ENCODE data around the gene FASTK.
A peak's percentile ranks its signal among the peaks of the same experiment; 100 is the strongest.

FASTK gene

DNA sequence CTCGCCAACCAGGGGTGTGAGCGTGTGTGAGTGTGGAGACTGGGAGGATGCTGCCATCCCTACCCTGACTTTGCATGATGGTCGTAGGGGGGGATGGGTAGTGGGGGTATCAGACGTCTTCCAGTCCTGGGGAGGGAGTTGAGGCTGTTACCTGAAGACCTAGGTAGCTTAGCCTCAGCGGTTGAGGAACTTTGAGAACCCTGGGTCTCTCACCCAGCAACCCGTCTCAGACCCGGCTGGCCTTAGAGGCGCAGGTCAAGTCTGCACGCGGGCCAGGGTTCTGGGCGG, 18.6 kb downstream of the FASTK start:
- DNase-seq = no peak

DNA sequence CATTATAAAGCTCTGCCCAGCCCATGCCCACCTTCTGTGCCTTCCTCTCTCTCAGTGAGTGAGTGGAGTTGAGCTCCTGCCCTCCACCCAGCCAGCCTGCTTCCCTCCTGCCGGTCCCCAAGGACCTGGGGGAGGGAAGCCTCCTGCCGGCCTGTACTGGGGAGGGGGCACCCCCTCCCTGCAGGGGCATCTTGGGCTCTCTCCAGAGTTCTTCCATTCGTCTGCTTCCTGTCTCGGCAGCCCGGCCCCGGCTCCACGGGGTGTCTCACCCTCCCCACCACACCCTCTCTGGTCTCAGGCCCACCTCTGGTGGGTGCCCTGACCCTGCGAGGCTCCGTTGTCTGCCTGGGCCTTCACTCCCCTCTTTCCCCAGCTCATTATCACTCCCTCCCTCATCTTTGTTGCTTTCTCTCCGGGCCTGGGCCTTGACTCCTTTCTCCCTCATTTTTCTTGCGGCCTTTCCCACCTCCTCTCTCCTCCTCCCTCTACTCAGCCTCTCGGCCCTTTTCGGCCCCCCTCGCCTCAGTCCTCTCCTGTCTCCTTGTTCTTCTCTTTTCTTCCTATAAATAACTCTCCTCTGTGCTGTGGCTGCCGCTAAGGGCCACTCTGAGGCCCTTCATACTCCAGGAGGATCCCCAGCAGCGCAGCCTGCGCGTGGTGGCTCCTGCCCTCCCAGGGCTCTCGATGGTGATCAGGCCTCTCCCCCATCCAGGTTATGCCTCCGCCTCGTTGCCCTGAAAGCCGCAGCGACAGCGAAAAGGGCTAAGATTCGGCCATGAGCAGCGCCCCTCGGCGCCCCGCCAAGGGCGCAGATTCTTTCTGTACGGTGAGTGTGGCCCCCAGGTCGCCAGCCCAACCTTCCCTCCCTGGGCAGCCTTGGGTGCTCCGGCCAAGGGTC, 19.1 kb downstream of the FASTK start:
- DNase-seq = no peak

DNA sequence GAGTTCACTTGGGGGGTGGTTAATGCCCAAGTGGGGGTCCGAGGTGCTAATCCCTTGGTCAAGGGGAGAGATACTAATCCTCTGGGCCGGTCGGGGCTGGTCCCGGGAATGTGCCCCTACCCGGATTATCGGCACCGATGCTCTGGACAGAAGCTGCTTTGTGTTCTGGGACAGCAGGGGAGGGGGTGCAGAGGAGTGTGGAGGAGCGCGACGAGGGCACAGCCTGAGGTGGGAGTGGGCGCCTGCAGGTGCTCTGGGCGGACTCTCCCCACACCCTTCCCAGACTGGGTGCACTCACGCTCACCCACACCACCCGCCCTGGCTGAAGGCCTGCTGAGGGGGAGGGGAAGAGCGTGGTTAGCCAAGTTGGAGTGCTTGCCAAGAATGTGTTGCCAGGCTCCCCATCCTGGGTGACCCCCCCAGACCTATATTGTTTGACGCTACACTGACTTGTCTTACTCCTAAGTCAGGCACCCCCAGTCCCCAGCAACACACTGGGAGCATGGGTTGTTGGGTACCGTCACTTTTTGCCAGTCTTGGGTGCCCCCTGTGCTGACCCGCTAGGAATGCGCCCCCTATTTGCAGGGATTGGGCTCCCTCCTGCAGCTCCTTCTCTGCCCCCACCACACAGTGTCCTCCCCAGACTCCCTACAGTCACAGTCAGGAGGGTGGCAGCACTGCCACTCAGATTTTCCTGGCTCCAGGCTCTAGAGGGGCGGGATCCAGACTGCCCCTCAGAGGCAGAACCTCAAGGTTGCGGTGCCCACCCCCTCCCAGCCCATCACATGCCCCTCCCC, 20.0 kb downstream of the FASTK start:
- no peak for DNase-seq

DNA sequence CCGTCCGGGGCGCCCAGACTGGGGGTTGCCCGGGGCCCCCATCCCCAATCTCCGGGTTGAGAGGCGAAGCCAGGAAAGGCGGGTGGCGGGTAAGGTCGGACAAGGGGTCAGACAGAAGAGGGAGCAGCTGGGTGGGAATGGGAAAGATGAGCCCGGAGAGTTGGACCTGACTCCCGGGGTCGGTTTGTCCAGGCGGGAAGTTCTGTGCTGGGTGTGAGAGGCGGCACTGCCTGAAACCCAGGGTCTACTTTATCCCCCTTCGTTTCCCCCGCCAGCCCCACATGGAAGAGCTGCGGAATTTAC, 20.5 kb downstream of the FASTK start:
- DNase-seq = no peak

DNA sequence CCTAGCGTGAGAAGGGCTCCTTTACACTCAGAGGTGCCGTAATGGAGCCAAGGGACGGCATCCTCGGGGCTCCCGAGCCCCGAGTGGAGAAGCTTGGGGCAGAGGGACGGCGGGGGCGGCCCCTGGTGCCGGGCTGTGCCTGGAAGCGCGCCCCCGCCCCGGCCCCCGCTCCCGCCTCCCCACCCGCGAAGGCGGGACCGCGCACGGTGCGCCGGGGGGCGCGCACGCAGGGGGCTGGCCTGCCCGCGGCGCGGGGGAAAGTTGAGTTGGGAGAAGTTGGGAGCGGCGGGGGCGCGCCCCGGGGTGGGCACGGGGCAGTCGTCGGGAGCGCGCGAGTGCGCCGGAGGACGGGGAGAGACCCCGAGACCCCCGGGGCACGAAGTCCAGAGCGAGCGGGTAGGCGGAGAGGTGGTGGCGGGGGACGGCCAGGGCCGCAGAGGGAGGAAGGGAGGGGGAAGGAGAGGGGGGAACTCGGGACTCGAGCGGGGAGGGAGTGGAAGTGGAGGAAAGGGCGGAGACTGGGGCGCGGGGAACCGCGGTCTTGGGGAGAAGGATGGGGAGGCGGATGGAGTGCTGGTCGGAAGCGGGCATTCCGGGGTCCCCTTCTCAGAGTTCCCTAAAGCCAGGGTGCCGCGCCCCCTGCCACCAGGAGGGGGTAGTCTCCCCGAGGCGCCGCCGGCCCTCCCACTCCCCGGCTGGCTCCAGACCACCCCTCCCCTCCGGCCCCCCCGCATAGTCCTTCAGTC, 21.1 kb downstream of the FASTK start, which contains the start of gene SLC4A2:
SLC4A2 (plus strand) TSS at position 223 of the 746 bp plus-strand sequence. CDS start 2,399 bp downstream, outside the sequence.
- peak; percentile 43 for DNase-seq

DNA sequence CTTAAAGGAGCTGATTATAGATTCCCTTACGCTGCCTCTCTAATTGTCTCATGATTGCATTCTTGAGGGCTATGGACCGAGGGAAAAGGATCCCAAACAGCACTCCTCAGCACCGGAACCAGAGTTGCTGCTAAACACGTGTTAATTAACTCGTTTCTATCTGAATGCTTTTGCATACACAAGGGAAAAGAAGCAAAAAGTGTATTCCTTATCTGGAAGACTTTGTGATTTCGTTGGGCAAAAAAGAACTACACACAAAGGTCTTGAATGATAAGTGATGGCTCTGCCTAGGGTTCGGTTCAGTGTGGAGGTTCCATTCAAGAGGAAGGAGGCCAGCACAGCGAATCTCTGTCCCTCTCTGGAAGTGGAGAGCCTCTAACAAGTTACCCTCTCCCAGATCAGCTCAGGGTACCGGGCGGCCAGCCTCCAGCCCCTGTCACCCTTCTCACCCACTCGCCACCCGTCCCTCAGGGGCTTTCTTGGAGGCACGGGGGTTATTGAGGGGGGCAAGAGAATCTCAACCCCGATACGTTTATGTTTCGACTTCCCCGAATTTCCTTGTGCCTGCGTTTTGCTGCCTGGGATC, 21.7 kb downstream of the FASTK start:
- DNase-seq = no peak

DNA sequence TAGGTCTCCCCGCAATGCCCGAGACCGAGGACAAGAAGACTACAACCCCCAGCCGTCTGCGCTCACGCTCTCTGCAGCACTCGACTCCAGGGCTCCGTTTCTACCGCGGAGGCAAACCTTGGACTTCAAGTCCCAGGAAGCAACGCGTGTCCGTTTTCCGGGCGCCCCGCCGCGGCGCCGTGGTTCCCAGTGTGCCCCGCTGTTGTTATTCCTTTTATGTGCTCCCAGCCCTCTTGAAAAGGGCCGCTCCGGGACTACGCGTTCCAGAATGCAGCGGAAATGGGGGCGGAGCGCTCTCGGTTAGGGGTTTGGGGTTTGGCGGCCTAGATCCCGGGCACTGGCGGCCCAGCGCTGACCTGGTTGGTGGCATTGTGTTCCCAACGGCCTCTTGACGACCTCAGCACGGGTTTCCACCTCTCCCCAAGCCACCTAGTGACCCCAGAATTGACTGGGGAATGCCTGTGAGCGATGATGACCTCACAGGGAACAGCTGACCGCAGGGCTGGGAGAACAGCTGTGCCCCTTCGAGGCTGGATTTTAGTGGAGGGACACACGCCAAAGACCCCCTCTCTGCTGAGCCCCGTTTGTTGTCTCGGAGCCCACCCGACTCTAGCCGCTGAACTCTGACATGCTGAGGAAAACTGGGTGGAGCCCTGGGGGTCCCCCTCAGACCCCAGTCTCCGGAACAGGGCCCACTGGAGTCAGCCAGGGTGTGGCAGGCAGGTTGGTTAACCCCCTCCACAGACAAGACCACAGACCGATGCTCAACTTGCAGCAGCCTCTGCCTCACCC, 22.4 kb downstream of the FASTK start:
- peak; percentile 92 for DNase-seq

DNA sequence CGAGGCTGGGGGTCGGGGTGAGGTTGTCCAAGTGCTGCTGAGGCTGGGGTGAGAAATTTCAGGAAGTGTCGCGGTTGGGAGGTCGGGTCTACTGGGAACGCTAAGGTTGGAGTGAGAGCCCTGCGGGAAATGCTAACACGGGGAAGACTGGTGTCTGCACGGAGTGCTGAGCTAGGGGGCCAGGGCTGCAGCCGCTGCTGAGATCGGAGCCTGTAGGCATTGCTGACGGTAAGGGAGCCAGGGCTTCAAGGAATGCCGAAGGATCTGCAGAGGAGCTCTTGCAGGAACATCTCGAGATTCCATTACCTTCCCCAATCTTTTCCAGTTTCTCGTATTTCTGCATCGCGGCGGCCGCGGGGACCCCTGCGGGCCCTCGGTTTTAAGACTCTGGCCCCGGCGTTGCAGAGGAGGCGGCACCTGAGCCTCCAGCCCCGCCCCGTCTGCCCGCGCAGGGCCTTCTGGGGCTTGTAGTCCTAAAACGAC, 23.1 kb downstream of the FASTK start, which contains the start of gene CDK5:
CDK5 (minus strand) TSS at position 392 of the 483 bp plus-strand sequence; CDS start at position 343, 49 bp downstream.
- DNase-seq = no peak

DNA sequence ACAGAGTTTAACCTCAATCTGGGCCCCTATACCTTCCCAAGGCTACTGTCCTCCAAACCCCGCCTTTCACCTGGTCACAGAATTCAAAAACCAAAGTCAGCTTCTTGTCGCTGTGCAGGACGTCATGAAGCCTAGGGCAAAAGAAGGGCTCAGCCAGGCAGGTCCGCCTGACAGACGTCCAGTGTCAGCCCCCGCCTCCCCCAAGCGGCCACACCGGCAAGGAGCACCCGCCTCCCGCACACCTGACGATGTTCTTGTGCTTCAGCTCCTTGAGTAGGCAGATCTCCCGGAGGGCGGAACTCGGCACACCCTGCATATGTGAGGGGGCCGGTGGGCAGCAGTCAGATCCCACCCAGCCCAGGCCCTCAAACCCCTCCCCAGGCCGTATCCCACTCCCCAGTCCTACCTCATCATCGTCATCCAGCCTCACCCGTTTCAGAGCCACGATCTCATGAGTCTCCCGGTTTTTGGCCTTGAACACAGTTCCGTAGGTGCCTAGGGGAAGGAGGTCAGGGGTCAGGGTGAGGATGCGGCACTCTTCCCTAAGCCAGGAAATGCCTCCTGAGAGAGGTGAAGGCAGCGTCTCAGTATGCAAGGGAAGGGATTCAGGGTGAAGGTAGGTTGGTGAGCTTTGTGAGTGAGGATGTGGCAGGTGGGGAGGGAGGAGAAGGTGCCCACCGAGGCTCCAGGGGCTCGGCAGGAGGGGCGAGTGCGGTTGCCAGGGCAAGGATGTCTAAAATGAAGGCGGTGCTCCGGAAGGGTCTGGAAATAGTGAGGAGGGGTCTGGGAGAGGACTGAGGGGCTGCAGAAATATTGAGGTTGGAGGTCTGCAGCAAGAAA, 23.7 kb downstream of the FASTK start:
- DNase-seq = no peak

DNA sequence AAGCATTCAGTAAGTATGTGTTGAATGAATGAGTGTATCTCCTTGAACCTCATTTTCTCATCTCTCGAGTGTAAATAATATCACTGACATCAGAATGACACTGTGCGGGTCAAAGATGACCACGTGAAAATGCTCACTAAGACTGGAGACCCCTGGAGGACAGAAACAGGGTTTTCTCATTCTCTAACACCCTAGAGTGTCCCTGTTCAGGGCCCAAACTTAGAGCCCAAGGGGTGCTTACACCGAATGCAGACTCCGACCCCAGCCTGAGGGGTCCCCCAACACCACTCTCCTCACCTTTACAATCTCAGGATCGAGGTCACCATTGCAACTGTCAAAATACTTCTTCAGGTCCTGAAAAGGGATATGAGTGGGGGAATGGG, 24.3 kb downstream of the FASTK start:
- no peak for DNase-seq

DNA sequence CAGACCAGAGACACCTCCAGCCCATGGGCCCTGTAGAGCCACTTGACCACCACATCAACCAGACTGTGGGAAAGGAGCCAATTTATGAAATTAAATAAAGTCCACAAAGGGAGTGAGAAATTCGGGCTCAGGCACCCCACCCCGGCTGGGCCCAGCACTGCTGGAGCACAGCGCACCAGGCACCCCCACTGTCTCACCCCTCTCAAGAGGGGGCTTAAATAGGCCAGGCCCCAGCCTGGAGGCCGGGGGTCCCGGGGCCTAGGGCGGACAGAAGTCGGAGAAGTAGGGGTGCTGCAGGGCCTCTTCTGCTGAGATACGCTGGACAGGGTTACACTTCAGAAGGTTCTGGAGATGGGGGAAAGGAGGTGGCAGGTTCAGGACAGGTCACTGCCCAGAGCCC, 26.9 kb downstream of the FASTK start:
- no peak for DNase-seq

DNA sequence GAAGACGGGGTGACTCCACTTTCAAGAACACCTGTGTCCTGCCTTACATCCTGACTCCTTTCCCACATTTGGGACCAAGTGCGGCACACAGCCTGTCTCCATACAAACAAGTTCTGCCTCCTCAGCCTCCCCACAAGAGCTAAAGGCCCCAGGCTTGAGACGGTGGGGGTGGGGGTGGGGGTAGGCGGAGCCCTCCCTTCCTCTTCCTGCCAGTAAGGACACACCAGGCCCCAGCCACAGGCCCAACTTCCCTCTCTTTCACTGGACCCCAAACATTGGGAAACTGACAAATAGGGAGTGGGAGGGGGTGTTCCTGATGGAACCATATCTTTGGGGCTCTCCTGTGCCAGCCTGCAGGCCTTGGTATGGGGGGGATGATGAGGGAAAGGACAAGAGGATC, 27.5 kb downstream of the FASTK start:
- no peak for DNase-seq

DNA sequence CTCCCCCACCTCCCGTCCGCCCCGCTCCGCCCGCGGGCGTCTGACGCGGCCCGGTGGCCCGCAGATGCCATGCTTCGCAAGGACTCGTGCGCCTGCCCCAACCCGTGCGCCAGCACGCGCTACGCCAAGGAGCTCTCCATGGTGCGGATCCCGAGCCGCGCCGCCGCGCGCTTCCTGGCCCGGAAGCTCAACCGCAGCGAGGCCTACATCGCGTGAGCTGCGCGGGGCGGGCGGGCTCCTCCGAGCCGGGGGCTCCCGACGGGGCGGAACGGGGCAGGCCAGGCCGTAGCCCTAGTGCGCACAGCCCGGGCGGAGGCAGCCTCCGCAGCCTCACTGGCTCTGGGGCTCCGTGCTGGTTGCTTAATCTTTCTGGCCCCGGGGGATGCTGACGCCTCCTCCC, 29.5 kb downstream of the FASTK start:
- peak; percentile 22 for DNase-seq

DNA sequence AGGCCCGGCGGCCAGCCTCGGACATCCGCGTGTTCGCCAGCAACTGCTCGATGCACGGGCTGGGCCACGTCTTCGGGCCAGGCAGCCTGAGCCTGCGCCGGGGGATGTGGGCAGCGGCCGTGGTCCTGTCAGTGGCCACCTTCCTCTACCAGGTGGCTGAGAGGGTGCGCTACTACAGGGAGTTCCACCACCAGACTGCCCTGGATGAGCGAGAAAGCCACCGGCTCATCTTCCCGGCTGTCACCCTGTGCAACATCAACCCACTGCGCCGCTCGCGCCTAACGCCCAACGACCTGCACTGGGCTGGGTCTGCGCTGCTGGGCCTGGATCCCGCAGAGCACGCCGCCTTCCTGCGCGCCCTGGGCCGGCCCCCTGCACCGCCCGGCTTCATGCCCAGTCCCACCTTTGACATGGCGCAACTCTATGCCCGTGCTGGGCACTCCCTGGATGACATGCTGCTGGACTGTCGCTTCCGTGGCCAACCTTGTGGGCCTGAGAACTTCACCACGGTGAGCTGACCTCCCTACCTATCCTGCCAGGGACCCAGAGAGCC, 31.6 kb downstream of the FASTK start:
- DNase-seq = no peak

DNA sequence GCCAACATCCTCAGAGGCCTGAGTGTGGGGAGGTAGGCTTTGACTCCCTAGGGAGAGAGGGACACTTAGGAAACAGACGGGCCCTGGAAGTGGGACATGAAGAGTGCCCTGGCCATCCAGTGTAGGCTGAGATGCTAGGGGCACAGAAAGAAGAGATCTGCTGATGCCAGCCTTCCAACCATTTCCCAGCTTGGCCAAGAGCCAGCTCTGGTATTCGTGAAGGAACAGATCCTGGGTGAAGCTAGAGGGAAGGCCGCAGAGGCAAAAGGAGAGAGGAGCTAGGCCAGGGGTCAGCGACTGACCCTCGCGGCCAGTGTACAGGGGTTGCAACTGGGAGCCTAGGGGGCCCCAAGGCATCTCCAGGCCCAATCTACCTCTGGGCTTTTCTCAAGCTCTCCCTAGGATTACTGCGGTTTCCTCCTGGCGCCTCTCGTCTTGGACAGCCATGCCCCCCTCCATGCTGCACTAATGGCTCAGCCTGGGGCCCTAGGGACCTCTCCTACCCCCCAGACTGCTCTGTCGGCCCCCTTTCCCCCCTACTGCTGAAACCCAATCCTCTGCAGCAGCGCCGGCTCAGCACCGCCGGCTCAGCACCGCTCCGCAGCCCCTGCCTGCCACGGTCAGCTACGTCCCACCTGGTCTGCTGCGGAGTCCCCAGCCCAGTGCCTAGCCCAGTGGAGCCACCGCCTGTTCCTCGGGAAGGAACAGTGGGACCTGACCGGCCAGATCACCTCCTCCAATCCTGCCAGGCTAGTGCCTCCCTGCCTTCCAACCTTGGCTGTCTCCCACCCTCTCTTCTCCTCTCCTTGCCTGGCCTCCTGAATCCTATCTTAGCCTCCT, 32.4 kb downstream of the FASTK start, which contains the start of gene ASIC3:
ASIC3 (plus strand) TSS at position 556 of the 840 bp plus-strand sequence. CDS start 355 bp downstream, outside the sequence.
- DNase-seq = no peak

DNA sequence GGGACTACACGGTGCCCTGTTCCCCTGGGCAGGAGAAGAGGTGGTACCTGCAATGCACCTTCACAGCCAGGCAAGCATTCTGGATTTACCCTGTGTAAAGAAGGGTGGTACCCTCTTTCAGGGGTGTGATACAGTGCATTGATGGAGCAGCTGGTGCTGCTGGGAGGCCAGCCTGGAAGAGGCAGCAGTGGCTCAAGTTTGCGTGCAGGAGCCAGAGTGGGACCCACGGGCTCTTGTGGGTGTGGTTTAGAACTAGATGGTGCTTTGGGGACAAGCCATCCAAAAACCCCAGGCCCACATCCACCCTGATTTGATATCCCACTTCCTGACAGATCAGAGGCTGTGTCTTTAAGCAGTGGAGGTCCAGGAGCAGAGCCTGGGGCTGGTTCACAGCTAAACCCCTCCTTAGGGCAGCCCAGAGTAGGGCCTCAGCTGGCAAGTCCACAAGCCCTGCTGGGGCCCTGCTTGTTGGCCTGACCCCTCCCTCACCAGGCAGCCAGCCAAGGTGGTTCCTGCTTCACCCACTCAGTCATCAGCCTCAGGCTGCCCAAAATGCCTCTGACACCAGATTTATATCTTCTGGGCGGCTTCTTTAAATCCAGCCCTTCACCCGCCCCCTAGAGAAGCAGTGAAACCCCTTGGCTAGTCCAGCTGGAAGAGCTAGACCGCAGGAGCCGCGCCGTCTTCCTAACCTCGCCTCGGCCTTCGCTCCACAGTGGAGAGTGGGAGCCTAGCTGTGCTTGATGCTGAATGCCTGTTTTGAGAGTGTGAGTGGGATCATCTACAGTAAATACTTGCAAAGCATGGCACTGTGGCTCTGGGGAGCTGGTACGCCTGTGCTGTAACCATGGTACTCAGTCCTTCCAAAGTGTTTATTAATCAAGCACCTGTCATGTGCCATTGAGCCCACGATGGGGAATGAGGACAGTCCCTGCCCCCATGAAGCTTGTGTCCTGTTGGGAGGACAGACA, 33.7 kb downstream of the FASTK start:
- no peak for DNase-seq

DNA sequence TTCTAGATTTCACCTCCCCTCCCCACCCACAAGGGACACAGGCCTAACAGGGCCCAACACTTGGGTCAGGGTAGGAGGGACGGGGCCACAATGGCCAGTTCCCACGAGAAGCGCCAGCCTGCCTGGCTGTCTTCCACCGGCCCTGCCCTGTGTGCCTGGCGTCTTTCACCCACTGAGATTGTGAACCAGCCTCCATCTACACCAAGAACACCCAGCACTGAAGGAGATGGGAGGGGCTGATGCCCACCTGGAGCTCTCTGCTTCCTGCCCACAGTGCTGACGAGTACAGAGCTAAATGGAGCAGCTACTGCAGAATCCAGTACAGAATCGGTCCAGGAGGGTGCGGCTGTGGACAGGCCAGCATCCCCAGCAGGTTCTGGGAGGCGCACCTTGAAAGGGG, 34.6 kb downstream of the FASTK start:
- no peak for DNase-seq

DNA sequence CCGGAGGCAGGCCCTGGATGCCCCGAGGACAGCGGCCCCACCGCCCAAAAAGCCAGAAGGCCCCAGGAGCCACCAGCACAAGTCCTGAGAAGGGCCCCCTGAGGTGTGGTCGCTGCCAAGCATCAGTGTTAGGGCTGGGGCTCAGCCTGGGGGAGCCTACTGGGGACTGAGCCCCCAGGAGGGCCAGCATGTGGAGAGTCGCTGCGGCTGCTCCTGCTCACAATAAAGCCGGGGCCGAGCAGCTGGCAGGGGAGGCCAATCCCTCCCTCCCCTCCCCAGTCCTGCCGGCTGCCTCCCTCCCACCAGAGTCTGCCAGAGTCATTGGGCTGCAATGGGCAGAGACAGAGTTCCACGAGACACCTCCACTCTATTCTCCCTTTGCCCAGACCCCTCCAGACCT, 35.3 kb downstream of the FASTK start:
- DNase-seq = no peak
